Measurements from ENCODE around the gene ATM.

Gene ATM

GRCh38 chr11:108218455-108218854 lies 4.4 kb upstream of the ATM start:
- no peak overlapping the region for H3K4me3 ChIP-seq (replicated peaks; ENCODE audit: insufficient read depth, low read length)

DNA sequence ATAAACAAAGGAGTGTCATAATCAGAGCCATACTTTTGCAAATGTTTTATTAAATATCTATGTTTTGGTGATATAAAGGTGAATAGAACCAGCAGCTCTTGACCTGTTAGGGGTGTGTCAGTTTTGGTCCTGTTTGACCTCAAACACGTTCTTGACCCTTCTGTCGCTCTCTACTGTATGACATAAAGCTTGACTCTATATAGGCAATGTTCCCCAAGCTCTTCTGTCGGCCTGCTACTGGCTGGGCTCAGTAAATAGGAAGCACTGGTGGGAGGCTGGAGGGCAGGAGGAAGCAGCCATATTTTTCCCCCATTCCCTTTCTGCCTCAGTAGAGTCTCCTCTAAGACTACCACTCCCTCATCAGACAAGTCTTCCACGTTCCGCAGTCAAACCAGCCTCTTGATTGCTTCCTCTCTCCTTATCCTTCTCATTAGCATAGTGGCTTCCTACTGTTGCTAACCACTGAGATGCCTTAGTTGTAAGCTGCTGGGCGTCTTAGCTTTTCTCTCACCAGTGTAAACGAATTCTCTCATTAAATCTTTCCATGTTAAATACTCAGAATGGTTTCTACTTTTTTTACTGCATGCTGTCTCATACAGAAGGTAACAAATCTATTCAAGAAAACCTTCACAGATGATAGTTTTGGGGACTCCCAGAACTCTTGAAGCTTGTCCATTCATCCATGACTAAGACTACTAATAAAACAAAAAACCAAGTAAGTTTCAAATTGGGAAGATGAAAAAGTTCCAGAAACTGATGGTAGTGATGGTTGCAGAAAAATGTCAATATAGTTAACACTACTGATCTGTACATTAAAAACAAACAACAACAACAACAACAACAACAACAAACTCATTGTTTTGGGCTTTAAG lies 3.7 kb upstream of the ATM start:
- H3K27me3 ChIP-seq (ENCODE audit: insufficient read depth, poor library complexity, severe bottlenecking) = no peaks in the 10 kb centered on the region
- no peak overlapping the region for H3K27ac ChIP-seq (replicated peaks)
- no peak overlapping the region for H3K4me3 ChIP-seq (replicated peaks; ENCODE audit: insufficient read depth, low read length)
- no peak for DNase-seq (ENCODE audit: low read depth in 1 of 2, low spot score in 1 of 2)
- TF ChIP-seq SPI1 (IDR thresholded peaks at IDR 0.05; ENCODE audit: borderline replicate concordance, low read depth) (no peak), GABPA (IDR thresholded peaks at IDR 0.05; ENCODE audit: low read depth) (no peak), POLR2AphosphoS5 (IDR thresholded peaks at IDR 0.05; ENCODE audit: low read depth) (no peak), CTCF (IDR thresholded peaks at IDR 0.05; ENCODE audit: insufficient read depth, low read length) (no peak)
- TF ChIP-seq, protein P1, sequence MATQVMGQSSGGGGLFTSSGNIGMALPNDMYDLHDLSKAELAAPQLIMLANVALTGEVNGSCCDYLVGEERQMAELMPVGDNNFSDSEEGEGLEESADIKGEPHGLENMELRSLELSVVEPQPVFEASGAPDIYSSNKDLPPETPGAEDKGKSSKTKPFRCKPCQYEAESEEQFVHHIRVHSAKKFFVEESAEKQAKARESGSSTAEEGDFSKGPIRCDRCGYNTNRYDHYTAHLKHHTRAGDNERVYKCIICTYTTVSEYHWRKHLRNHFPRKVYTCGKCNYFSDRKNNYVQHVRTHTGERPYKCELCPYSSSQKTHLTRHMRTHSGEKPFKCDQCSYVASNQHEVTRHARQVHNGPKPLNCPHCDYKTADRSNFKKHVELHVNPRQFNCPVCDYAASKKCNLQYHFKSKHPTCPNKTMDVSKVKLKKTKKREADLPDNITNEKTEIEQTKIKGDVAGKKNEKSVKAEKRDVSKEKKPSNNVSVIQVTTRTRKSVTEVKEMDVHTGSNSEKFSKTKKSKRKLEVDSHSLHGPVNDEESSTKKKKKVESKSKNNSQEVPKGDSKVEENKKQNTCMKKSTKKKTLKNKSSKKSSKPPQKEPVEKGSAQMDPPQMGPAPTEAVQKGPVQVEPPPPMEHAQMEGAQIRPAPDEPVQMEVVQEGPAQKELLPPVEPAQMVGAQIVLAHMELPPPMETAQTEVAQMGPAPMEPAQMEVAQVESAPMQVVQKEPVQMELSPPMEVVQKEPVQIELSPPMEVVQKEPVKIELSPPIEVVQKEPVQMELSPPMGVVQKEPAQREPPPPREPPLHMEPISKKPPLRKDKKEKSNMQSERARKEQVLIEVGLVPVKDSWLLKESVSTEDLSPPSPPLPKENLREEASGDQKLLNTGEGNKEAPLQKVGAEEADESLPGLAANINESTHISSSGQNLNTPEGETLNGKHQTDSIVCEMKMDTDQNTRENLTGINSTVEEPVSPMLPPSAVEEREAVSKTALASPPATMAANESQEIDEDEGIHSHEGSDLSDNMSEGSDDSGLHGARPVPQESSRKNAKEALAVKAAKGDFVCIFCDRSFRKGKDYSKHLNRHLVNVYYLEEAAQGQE (IDR thresholded peaks at IDR 0.05; ENCODE audit: insufficient replicate concordance, low read depth) = no peak

More at GRCh38 chr11:108218455-108218854, 4.4 kb upstream of the ATM start:
- DNase-seq (ENCODE audit: low read depth in 1 of 2, low spot score in 1 of 2) = no peak
- Histone ChIP-seq H3K27me3 (ENCODE audit: insufficient read depth, poor library complexity, severe bottlenecking) (no peaks in the 10 kb centered on the region), H3K27ac (replicated peaks) (no peak overlapping the region)
- no peak for TF ChIP-seq CTCF (IDR thresholded peaks at IDR 0.05; ENCODE audit: insufficient read depth, low read length)
- no peak for TF ChIP-seq GABPA (IDR thresholded peaks at IDR 0.05; ENCODE audit: low read depth)
- no peak for TF ChIP-seq POLR2AphosphoS5 (IDR thresholded peaks at IDR 0.05; ENCODE audit: low read depth)
- TF ChIP-seq SPI1 (IDR thresholded peaks at IDR 0.05; ENCODE audit: borderline replicate concordance, low read depth) = no peak
- TF ChIP-seq, protein P1 (IDR thresholded peaks at IDR 0.05; ENCODE audit: insufficient replicate concordance, low read depth) = no peak

- no peak for DNase-seq (ENCODE audit: low read depth in 1 of 2, low spot score in 1 of 2)
- no peaks in the 10 kb centered on the region for H3K27me3 ChIP-seq (ENCODE audit: insufficient read depth, poor library complexity, severe bottlenecking)
- TF ChIP-seq POLR2AphosphoS5 (IDR thresholded peaks at IDR 0.05; ENCODE audit: low read depth) (no peak), SPI1 (IDR thresholded peaks at IDR 0.05; ENCODE audit: borderline replicate concordance, low read depth) (peak; percentile 39; the same call in 1 of the 2 replicates)
- peak overlapping the region; percentile 83 for H3K27ac ChIP-seq (replicated peaks)
- peak overlapping the region; percentile 58 for H3K4me3 ChIP-seq (replicated peaks; ENCODE audit: insufficient read depth, low read length)
Observed at GRCh38 chr11:108220721-108221336, 2.0 kb upstream of the ATM start.

GRCh38 chr11:108221371-108221770 lies 1.5 kb upstream of the ATM start:
- no peak for DNase-seq (ENCODE audit: low read depth in 1 of 2, low spot score in 1 of 2)
- no peaks in the 10 kb centered on the region for H3K27me3 ChIP-seq (ENCODE audit: insufficient read depth, poor library complexity, severe bottlenecking)
- H3K27ac ChIP-seq (replicated peaks) = peak overlapping the region; percentile 83
- peak overlapping the region; percentile 58 for H3K4me3 ChIP-seq (replicated peaks; ENCODE audit: insufficient read depth, low read length)
- TF ChIP-seq SPI1 (IDR thresholded peaks at IDR 0.05; ENCODE audit: borderline replicate concordance, low read depth) = no peak
- no peak for TF ChIP-seq POLR2AphosphoS5 (IDR thresholded peaks at IDR 0.05; ENCODE audit: low read depth)
- TF ChIP-seq, protein P1 (IDR thresholded peaks at IDR 0.05; ENCODE audit: insufficient replicate concordance, low read depth) = no peak
- TF ChIP-seq CTCF (IDR thresholded peaks at IDR 0.05; ENCODE audit: insufficient read depth, low read length) = no peak
- no peak for TF ChIP-seq GABPA (IDR thresholded peaks at IDR 0.05; ENCODE audit: low read depth)
